ENCODE data around the gene ARID2.
A peak's percentile ranks its signal among the peaks of the same experiment; 100 is the strongest.

ARID2 gene

GRCh38 chr12:45763381-45763780, 33.9 kb downstream of the ARID2 start:
- no peak for DNase-seq

DNA sequence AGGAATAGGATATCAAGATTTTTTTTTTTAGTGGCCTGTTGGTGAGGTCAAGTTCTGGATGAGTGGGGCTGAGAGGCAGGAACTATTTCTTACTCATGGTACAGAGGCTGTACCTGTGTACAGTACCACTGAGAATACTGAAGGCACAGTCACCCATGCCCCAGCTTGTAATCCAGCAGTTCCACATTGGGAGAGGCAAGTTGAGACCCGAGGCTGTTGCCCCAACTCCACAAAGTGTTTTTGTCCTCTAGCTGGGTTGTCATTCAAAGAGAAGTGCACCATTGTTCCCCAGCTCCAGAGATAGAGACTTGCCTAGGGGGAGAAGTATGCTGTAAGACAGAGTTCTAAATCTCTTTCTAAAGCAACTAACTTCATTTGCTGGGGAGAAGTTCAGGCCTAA, 38.7 kb downstream of the ARID2 start:
- no peak for DNase-seq

DNA sequence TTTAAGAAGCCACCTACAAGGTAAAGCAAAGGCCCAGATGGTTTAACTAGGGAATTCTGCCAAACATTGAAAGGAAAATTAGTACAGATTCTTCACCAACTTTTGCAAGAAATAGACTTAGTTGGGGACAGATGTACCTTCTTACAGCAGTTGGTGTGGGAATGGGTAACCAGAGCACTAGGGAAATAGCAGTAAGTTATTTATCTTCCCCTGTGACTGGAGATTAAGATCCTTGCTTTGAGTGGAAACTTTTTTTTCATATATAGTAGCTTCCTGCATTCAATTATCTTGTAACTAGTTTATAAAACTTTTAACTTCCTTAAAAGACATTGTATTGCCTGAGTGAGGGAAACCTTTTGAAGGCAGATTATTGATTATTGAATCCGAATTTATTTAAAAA, 44.2 kb downstream of the ARID2 start:
- no peak for DNase-seq

- DNase-seq, result no peak
These were observed 45.1 kb downstream of the ARID2 start for GRCh38 chr12:45774508-45775162.

DNA sequence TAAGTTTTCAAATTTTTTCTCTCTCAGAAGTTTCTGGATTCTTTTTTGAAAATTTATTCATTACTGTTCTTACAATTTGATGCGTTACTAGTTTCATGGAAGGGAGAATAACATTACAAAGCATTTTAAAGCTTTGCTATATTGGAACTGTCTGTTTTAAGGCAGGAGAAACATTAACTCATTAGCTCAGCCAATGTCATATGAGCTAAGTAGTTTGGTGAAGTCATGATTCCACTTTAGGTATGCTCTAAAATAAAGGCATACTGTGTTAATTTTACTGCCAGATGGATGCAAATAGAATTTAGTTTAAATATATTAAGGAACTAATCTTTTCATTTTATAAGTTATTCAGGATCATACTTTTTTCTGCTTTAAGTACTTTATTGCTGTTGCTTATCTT, 46.0 kb downstream of the ARID2 start:
- DNase-seq, result no peak

- DNase-seq, result no peak
These were observed 46.5 kb downstream of the ARID2 start for GRCh38 chr12:45775964-45776363.

DNA sequence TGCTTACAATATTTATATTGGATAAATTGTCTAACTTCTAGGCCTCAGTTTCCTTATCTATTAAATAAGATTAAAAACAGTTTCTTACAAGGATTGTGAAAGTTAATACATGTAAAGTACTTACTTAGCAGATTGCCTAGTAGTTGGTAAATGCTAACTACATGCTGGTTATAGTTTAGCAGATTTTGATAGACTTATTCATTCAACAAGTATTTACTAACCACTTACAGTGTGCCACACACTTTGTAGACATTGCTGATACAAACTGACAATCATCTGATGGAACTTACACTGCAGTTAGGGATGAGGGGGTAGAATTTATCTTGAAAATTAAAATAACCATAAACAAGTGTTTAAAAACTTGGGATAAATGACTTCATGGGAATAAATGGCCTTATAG, 50.4 kb downstream of the ARID2 start:
- no peak for DNase-seq

DNA sequence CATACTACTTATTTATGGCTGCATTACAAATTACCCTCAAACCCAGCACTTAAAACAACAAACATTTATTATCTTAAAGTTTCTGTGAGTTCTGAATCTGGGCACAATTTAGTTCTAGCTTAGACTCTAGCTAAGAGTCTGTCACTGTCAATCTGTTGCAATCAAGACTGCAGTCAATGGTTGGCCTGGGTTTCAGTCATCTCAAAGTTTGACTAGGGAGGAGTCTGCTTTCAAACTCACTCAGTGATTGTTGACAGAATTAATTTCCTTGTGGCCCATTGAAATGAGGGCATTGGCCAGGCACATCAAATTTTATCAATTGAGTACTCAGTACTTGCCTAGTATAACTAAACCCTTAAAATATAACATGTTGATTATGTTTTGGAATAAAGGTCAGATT, 51.6 kb downstream of the ARID2 start:
- DNase-seq, result no peak

DNA sequence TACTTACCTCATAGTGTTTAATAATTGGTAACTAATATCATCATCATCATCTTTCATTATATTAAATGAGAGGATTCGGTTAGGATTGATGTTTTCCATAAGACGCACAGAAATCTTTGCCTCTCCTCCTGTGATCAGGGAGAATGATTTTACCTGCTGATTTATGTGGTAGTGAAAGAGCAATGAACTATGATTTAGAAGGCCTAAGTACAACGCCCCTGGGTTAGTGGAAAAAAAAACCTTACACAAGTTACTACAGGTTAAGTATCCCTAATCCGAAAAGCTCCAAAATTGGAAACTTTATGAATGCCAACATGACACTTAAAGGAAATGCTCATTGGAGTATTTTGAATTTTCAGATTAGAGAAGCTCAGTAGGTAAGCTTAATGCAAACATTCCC, 55.8 kb downstream of the ARID2 start:
- DNase-seq, result no peak

DNA sequence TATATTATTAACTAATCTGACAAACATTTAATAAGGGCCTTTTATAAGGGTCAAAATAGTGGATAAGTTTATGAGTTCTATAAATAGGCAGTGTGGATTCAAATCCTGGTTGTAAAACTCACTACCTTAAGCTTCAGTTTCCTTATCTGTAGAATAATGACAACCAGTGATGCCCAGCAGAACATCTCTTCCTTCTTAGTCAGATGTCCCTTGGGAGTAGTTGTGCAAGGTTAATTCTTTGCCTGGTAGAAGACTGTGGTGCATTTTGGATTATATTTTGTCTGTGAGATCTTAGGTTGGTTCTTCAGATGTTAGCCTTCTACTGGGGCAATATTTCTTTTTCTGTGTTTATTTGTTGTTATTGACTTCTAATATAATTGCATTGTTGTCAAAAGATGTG, 59.5 kb downstream of the ARID2 start:
- DNase-seq, result no peak

DNA sequence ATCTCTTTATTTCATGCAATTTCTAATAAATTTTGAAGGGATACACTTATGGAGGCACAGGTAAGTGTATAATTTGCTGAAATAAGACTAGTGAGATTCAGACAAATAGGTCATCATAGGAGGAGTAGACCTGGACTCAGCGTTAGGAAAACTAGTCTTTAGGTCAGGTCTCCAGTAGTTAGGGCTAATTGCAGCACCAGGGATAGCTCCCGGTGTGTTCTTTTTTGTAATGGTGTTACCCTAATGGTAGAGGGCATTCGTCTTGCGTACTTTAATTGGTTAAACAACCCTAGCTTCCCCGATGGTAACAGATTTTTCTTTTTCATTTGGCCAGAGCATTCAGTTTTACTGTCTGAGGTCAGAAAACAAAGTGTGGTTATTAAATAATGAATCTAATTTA, 64.9 kb downstream of the ARID2 start:
- DNase-seq, result no peak

DNA sequence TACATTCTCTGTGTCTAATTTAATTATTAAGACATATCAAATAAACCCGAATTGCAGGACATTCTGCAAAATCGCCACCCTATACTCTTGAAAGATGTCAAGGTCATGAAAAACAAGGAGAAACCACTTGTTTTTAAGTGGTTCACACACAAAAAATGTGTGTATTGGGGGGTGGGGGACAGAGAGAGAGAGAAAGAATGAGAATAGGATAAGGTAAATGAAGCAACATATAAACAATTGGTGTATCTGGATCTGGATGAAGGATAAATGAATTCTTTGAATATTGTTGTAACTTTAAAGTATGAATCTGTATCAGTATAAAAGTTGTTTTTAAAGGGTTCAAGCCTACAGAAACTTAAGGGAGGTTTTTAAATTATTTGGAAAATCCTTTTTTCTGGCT, 72.1 kb downstream of the ARID2 start:
- DNase-seq, result no peak

GRCh38 chr12:45803111-45803510, 73.6 kb downstream of the ARID2 start:
- no peak for DNase-seq

- DNase-seq, result no peak
These were observed 87.1 kb downstream of the ARID2 start for GRCh38 chr12:45816652-45817051.

- no peak for DNase-seq
These were observed 98.5 kb downstream of the ARID2 start for GRCh38 chr12:45827974-45828373.

DNA sequence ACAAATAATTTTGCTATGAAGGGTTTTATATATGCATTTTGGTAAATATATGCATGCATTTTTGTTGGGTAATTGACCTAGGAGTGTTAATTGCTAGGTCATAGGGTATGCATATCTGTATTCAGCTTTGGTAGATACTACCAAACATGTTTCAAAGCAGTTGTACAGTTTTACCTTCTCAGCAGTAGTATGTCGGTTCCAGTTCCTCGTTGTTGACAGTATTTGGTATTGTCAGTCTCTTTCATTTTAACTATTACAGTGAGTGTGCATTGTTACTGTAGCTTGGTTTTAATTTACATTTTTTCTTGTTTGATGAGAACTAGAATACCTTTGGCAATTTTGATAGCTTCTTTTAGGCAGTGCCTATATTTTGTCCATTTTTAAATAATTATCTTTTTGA, 98.9 kb downstream of the ARID2 start:
- DNase-seq, result no peak

DNA sequence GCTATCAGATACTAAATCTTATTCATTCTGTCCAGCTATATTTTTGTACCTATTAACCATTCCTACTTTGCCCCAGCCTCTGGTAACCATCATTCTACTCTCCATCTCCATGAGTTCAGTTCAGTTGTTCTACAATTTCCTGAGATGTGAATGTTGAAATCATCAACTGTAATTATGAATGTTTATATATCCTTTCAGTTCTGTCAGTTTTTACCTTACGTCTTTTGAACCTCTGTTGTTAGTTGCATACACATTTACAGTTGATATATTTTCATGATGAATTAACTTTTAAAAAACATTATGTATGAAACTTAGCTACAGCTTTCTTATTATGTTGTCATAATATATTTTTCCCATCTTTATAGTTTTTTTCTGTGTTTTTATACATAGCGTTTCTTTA, 102.1 kb downstream of the ARID2 start:
- no peak for DNase-seq

DNA sequence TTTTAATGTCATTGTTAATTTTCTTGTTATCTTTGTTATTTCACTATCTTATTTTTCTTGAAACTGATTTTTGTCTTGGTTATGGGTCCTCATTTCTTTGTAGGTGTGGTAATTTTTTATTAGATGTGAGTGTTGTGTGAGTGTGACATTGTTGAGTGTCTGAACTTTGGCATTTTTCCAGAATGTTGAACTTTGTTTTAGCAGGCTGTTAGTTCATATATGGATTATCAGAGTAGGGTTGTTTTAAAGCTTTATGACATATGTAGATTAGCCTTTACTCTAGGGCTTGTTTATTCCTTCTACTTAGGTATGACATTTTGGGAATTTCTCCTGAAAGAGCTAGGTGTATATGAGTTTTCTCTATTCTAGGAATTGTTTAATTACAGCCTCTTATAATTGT, 103.9 kb downstream of the ARID2 start:
- no peak for DNase-seq

DNA sequence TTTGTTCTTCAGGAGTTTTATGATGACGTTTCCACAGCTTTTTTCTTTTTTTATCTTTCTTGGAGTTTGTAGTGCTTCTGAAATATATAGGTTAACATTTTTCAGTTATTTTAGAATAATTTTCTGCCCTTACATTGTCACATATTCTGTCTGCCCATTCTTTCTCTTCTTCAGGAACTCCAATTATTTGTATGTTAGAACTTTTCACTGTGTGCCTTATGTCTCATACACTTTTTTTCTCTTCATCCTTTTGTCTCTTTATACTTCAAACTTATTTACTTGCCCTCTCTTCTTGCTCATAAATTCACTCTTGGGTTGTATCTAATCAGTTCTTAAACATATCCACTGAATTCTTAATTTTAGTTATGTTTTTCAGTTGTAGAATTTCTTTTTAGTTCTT, 105.3 kb downstream of the ARID2 start:
- DNase-seq, result no peak

DNA sequence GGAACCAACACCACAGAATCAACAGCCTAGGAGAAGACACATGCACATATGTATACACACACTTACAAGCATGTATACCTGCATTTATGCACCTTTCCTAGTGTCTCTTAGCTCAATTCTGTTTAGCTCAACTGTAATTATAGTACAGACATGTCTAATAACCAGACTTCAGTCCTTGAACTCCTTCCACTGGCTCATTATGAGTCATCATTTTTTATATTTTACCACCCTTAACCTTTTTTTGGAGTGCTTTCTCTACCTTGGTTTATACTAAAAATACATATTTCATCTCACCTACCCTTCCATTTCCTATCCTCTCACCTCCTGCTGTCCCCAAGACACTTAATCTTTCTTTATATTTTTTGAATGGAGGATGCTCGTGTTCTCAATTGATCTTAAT, 110.4 kb downstream of the ARID2 start:
- peak; percentile 2 for DNase-seq

DNA sequence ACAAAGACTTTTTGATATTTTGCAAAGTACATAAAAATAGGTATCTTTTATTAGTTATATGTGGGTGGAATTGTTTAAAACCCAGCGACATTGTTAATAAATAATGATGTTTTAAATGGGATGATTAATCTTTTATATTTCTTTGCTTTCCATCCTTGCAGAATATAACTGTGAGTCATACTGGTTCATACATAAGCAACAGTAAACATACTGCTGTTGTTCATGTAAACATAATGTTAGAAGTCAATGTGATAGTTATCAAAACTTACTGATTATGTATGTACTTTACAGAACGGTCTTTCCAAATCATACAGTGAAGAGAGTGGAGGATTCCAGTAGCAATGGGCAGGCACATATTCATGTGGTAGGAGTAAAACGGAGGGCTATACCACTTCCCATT, 119.8 kb downstream of the ARID2 start:
- no peak for DNase-seq

DNA sequence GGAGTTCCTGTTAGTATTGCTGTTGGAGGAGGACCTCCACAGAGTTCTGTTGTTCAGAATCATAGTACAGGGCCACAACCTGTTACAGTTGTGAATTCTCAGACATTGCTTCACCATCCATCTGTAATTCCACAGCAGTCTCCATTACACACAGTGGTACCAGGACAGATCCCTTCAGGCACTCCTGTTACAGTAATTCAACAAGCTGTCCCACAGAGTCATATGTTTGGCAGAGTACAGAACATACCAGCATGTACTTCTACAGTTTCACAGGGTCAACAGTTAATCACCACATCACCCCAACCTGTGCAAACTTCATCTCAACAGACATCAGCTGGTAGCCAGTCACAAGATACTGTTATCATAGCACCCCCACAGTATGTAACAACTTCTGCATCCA, 120.8 kb downstream of the ARID2 start:
- no peak for DNase-seq

DNA sequence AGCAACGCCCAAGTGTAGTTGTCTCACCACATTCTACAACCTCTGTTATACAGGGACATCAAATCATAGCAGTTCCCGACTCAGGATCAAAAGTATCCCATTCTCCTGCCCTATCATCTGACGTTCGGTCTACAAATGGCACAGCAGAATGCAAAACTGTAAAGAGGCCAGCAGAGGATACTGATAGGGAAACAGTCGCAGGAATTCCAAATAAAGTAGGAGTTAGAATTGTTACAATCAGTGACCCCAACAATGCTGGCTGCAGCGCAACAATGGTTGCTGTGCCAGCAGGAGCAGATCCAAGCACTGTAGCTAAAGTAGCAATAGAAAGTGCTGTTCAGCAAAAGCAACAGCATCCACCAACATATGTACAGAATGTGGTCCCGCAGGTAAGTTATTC, 123.0 kb downstream of the ARID2 start:
- DNase-seq, result no peak

GRCh38 chr12:45853550-45853949, 124.0 kb downstream of the ARID2 start:
- DNase-seq, result no peak

- no peak for DNase-seq
These were observed 133.8 kb downstream of the ARID2 start for GRCh38 chr12:45863332-45863731.

DNA sequence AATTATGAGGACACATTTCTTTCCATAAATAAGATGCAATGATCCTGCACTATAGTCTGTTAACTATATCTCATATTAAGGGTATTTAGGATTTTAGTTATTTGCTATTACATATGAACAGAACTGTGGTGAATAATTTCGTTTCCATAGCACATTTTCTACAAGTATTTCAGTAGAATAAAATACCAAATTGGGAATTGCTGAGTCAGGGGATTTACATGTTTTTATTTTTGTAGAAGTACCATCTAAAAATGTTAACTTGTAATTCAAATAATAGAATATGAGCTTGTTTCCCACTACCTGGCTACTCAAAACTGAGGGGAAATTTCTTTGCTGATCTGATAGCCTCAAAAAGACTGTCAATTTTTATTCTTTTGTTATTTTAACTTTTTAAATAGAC, 136.8 kb downstream of the ARID2 start:
- no peak for DNase-seq
